GM20000 (cell line): ENCODE results near the gene RGS2.
A peak's percentile ranks its signal among the peaks of the same experiment; 100 is the strongest.

Experiments used
- DNase-seq: peaks from one replicate; pipeline ENCODE4 v3.0.0; 2012; ENCODE audit warnings: low spot score
- TF ChIP-seq, protein P1 (sequence below): IDR thresholded peaks from 2 replicates; pipeline ENCODE4 v1.5.1; 2012; ENCODE audit warnings: mild to moderate bottlenecking, control low read depth; ENCODE audit errors: extremely low read depth, missing control alignments

RGS2 gene, protein sequence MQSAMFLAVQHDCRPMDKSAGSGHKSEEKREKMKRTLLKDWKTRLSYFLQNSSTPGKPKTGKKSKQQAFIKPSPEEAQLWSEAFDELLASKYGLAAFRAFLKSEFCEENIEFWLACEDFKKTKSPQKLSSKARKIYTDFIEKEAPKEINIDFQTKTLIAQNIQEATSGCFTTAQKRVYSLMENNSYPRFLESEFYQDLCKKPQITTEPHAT

DNA sequence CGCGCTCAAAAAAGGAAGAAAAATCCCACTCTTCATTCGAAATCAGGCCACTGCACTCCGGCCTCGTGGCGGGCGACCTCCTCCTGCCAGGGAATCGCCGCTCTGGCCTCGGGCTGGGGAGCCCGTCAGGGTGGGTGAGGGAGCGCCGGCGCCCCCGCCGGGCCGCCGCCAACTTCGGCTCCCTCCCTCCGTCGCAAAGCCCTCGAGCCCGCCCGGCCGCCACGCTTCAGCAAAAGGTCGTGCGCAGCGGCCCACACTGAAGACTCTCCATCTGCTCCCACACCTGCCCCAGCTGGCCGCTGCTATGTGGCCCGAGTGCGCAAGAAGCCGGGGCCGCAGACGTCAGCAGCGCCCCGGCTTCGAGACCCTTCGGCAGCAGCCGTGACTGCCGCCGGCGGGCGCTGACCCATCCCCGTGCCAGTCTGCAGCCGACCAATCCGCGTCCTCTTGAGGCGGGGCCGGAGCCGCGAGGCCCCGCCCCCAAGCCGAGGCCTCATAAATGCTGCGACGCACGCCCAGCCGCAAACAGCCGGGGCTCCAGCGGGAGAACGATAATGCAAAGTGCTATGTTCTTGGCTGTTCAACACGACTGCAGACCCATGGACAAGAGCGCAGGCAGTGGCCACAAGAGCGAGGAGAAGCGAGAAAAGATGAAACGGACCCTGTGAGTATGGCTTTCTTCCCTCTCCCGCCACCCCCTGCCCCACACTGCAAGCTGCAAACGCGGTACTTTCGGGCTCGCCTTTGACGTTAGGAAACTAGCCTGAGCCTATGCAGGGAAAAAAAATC, at the start of gene RGS2:
RGS2 (plus strand) TSS at position 522 of the 789 bp plus-strand sequence; CDS start at position 555, 33 bp downstream.
- TF ChIP-seq, protein P1, sequence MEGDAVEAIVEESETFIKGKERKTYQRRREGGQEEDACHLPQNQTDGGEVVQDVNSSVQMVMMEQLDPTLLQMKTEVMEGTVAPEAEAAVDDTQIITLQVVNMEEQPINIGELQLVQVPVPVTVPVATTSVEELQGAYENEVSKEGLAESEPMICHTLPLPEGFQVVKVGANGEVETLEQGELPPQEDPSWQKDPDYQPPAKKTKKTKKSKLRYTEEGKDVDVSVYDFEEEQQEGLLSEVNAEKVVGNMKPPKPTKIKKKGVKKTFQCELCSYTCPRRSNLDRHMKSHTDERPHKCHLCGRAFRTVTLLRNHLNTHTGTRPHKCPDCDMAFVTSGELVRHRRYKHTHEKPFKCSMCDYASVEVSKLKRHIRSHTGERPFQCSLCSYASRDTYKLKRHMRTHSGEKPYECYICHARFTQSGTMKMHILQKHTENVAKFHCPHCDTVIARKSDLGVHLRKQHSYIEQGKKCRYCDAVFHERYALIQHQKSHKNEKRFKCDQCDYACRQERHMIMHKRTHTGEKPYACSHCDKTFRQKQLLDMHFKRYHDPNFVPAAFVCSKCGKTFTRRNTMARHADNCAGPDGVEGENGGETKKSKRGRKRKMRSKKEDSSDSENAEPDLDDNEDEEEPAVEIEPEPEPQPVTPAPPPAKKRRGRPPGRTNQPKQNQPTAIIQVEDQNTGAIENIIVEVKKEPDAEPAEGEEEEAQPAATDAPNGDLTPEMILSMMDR = peak; percentile 6
- DNase-seq = peak; percentile 93

DNA sequence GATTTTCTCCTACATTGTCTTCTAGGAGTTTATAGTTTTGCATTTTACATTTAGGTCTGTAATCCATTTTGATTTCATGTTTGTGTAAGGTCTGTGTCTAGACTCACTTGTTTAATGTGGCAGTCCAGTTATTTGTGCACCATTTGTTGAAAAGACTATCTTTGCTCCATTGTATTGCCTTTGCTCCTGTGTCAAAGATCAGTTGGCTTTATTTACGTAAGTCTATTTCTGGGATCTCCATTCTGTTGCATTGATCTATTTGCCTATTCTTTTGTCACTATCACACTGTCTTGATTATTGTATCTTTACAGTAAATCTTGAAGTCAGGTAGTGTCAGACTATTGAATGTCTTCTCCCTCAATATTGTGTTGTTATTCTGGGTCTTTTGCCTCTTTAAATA, 49.7 kb upstream of the RGS2 start:
- DNase-seq = no peak
- TF ChIP-seq, protein P1 = no peak

DNA sequence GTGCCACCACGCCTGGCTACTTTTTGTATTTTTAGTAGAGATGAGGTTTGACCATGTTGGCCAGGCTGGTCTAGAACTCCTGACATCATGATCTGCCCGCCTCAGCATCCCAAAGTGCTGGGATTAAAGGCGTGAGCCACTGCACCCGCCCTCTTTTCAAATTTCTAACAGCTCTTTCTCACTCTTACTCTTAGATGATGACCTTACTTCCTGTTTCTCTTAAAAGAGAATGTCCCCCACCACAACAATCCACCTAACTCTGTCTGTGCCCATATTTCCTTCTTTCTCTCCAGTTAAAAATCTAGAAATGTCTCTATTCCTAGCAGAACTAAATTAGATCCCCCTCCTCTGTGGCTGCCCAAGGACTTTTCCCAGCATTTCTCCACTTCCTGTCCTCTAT, 46.6 kb upstream of the RGS2 start:
- TF ChIP-seq, protein P1 = no peak
- DNase-seq = no peak

DNA sequence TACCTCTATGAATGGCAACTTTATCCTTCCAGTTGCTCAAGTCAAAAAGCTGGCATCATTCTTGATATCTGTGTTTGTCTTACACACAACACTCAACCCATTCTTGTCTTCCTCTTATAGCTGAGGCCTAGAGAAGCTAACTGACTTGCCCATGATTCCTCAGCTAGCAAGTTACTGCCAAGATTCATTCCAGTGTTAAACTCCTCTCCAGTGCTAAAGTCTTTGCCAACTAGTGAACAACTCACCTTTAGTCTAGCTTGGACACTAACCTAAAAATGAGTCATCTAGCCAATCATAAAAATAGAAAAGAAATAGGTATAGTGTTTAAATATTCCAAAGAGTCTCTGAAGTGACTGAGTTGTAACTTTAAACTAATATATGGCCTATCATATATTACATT, 45.6 kb upstream of the RGS2 start:
- TF ChIP-seq, protein P1 = no peak
- no peak for DNase-seq

DNA sequence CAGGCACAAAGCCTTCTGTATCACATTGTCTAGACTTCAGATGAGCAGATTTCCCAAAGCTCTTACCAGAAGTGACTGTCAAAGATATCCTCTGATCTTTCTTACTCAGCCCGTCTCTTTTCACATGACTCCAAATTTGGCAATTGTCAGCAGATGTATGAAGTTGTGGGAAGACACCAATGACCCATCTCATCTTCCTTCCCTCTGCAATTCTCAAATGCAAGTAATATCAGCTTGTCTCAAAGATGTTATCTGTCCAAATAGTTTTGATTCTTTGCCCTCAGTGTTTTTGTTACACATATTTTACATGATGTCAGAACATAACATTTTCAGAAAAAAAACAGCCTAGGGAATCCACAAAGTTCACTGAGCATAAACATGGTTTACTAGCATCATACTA, 45.1 kb upstream of the RGS2 start:
- TF ChIP-seq, protein P1 = no peak
- DNase-seq = no peak

DNA sequence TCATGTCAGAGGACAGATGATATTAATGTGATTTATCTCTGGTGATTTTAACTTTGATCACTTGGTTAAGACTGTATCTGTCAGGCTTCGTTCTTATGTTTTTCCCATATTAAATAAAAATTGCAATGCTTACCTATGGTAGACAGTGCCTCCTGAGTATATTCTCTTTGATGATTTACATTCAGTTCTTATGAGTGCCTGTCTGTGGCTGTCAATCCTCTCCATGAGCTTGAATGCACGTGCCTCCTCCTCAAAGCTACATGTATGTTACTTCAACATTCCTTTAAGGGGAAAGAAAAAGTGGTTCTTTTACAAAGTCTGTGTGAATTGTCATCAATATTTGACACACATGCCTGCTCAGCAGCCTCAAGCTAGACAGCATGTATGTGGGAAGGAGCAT, 44.2 kb upstream of the RGS2 start:
- TF ChIP-seq, protein P1 = no peak
- DNase-seq = no peak

DNA sequence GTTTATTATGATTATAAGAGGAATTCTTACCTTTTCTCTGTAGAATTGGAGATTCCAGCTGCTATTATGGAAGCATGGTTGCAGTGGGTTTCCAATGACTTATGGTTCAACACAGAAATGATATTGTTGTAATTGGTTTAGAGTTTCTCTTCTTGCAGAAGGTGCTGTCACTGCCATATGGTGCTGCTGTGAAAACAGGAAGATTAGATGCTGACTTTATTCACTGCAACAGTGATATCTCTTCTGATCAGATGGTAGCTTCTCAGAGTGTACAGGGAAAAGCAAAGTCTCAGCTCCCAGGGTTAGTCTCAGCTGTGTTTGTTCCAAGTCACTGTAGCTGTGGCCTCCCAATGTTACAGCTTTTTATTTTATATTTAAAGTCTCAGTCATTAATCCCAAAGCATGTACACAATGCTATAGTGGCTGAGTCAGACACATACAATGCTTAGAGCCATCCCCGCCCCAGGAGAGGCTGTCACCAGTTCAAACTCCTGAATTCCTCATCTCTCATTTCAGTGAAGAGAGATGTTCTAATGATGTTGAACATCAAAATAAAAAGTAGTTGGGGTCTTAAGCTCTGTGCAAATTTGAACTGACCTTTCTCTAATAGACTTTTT, 42.7 kb upstream of the RGS2 start:
- TF ChIP-seq, protein P1 = no peak
- DNase-seq = no peak
